Loucy (cell line): ENCODE data around the gene DAB2.

Experiments used
- EZH2phosphoT487 ChIP-seq: fragments of 200-600 bp; IDR thresholded peaks from 2 replicates; pipeline ENCODE4 v1.6.1; 2018; ENCODE audit warnings: antibody characterized with exemption, mild to moderate bottlenecking, moderate library complexity, borderline replicate concordance
- TF ChIP-seq, protein P1 (sequence below): fragments of 200-600 bp; sonication (generic); conservative IDR thresholded peaks from 2 replicates; pipeline ENCODE4 v1.5.1; 2014; ENCODE audit warnings: mild to moderate bottlenecking, antibody characterized with exemption, low read length

DNA sequence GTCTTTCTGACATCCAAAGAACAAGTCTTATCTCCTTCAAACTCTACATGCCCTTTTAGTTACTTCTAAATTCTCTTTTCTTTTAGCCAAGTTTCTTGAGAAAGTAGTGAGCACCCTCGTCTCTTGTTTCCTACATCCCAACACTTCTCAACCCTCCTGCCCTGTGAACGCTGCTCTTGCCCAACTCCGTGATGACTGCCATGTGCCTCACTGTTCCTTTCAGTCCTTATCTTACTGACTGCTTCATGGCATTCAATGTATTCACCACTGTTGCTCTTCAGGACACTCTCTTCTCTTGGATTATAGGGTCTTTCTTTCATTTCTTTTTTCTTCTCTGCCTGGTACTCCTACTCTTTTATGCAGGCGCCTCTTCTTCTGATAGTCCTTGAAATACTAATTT lies 75.3 kb downstream of the DAB2 start:
- TF ChIP-seq, protein P1, sequence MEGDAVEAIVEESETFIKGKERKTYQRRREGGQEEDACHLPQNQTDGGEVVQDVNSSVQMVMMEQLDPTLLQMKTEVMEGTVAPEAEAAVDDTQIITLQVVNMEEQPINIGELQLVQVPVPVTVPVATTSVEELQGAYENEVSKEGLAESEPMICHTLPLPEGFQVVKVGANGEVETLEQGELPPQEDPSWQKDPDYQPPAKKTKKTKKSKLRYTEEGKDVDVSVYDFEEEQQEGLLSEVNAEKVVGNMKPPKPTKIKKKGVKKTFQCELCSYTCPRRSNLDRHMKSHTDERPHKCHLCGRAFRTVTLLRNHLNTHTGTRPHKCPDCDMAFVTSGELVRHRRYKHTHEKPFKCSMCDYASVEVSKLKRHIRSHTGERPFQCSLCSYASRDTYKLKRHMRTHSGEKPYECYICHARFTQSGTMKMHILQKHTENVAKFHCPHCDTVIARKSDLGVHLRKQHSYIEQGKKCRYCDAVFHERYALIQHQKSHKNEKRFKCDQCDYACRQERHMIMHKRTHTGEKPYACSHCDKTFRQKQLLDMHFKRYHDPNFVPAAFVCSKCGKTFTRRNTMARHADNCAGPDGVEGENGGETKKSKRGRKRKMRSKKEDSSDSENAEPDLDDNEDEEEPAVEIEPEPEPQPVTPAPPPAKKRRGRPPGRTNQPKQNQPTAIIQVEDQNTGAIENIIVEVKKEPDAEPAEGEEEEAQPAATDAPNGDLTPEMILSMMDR: no peak
- no peak for TF ChIP-seq EZH2phosphoT487
